SK-N-SH treated with all-trans-retinoic acid at 6 μM for 48 hours (cell line): ENCODE data around the gene SPATA12.

Source experiments
- ARNTL ChIP-seq: fragments of 450-650 bp; formaldehyde crosslinking; IDR thresholded peaks from 2 replicates; pipeline ENCODE4 v1.5.0; 2020; ENCODE audit warnings: low read depth, mild to moderate bottlenecking, moderate library complexity, borderline replicate concordance
- BACH2 ChIP-seq: fragments of 250-450 bp; sonication (Bioruptor Pico); IDR thresholded peaks from 2 replicates; pipeline ENCODE4 v1.9.0; 2021; ENCODE audit warnings: mild to moderate bottlenecking, borderline replicate concordance
- CSDC2 ChIP-seq: fragments of 250-450 bp; sonication (Bioruptor Pico); IDR thresholded peaks from 2 replicates; pipeline ENCODE4 v1.5.0; 2020; ENCODE audit warnings: mild to moderate bottlenecking, moderate library complexity
- ESRRG ChIP-seq: fragments of 250-450 bp; sonication (Bioruptor Pico); IDR thresholded peaks from 2 replicates; pipeline ENCODE4 v1.6.1; 2021; ENCODE audit warnings: mild to moderate bottlenecking
- ISL1 ChIP-seq: fragments of 250-450 bp; sonication (Bioruptor Pico); IDR thresholded peaks from 2 replicates; pipeline ENCODE4 v2.1.2; 2022; ENCODE audit warnings: mild to moderate bottlenecking, moderate library complexity
- POU6F1 ChIP-seq: fragments of 250-450 bp; sonication (Bioruptor Pico); IDR thresholded peaks from 2 replicates; pipeline ENCODE4 v1.8.0; 2021; ENCODE audit warnings: low read depth, mild to moderate bottlenecking, moderate library complexity, borderline replicate concordance
- RARB ChIP-seq: fragments of 250-450 bp; sonication (Bioruptor Pico); IDR thresholded peaks from 2 replicates; pipeline ENCODE4 v1.8.0; 2021; ENCODE audit warnings: mild to moderate bottlenecking, moderate library complexity
- SNAI2 ChIP-seq: fragments of 250-450 bp; sonication (Bioruptor Pico); IDR thresholded peaks from 2 replicates; pipeline ENCODE4 v1.5.0; 2020; ENCODE audit warnings: mild to moderate bottlenecking, moderate library complexity
- TOX ChIP-seq: fragments of 250-450 bp; sonication (Bioruptor Pico); IDR thresholded peaks from 2 replicates; pipeline ENCODE4 v1.8.0; 2021; ENCODE audit warnings: mild to moderate bottlenecking, moderate library complexity, borderline replicate concordance
- ZFP3 ChIP-seq: fragments of 250-450 bp; sonication (Bioruptor Pico); IDR thresholded peaks from 2 replicates; pipeline ENCODE4 v1.5.0; 2020; ENCODE audit warnings: mild to moderate bottlenecking, moderate library complexity
- ZNF70 ChIP-seq: fragments of 450-650 bp; formaldehyde crosslinking; IDR thresholded peaks from 2 replicates; pipeline ENCODE4 v1.5.0; 2020; ENCODE audit warnings: mild to moderate bottlenecking, moderate library complexity
- ZNF8 ChIP-seq: fragments of 450-650 bp; formaldehyde crosslinking; IDR thresholded peaks from 2 replicates; pipeline ENCODE4 v1.5.0; 2020; ENCODE audit warnings: mild to moderate bottlenecking, moderate library complexity
- TF ChIP-seq, protein P1 (sequence below): fragments of 250-450 bp; sonication (Bioruptor Pico); IDR thresholded peaks from 2 replicates; pipeline ENCODE4 v1.8.0; 2020; ENCODE audit warnings: mild to moderate bottlenecking, moderate library complexity, borderline replicate concordance

DNA sequence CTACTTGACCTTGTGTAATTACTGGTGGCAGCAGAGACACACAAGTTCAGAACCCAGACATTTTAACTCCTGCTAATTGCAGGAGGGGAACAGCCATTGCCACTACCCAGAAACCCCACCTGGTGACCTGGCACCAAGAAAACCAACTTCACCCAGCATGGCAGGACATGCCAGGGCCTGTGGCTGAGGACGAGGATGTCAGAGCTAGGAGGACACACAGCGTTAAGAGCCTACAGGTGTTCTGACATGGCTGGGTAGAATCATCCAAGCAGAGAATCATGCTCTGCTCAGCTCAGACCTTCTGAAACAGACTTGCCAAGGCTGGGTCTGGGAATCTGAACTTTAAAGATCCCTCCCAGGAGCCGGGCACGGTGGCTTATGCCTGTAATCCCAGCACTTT lies 11.7 kb upstream of the SPATA12 start:
- TF ChIP-seq BACH2 (CRISPR knock-in tag): no peak
- no peak for TF ChIP-seq ZFP3 (CRISPR knock-in tag)
- TF ChIP-seq RARB (CRISPR knock-in tag): no peak
- TF ChIP-seq CSDC2 (CRISPR knock-in tag): no peak
- TF ChIP-seq TOX (CRISPR knock-in tag): no peak
- no peak for TF ChIP-seq POU6F1 (CRISPR knock-in tag)
- TF ChIP-seq ZNF8 (CRISPR knock-in tag): no peak
- TF ChIP-seq ZNF70 (CRISPR knock-in tag): no peak
- TF ChIP-seq ISL1 (CRISPR knock-in tag): no peak
- no peak for TF ChIP-seq SNAI2 (CRISPR knock-in tag)
- TF ChIP-seq ARNTL (CRISPR knock-in tag): no peak
- TF ChIP-seq, protein P1, sequence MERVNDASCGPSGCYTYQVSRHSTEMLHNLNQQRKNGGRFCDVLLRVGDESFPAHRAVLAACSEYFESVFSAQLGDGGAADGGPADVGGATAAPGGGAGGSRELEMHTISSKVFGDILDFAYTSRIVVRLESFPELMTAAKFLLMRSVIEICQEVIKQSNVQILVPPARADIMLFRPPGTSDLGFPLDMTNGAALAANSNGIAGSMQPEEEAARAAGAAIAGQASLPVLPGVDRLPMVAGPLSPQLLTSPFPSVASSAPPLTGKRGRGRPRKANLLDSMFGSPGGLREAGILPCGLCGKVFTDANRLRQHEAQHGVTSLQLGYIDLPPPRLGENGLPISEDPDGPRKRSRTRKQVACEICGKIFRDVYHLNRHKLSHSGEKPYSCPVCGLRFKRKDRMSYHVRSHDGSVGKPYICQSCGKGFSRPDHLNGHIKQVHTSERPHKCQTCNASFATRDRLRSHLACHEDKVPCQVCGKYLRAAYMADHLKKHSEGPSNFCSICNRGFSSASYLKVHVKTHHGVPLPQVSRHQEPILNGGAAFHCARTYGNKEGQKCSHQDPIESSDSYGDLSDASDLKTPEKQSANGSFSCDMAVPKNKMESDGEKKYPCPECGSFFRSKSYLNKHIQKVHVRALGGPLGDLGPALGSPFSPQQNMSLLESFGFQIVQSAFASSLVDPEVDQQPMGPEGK: no peak
- no peak for TF ChIP-seq ESRRG (CRISPR knock-in tag)
